GM06990 (cell line): ENCODE results near the gene DEFB132.

Experiments used
- DNase-seq: peaks from one replicate; pipeline ENCODE4 v3.0.0-alpha.2; 2011; ENCODE audit not compliant: insufficient read length; ENCODE audit errors: extremely low read depth
- H3K27me3 ChIP-seq: replicated peaks from 2 replicates; pipeline ENCODE4 v1.6.0; 2011; ENCODE audit warnings: low read length; ENCODE audit not compliant: control insufficient read depth, insufficient read depth
- H3K36me3 ChIP-seq: 2 replicates; pipeline ENCODE4 v1.5.1; 2011; ENCODE audit warnings: low read length; ENCODE audit not compliant: control insufficient read depth, insufficient read depth
- H3K4me3 ChIP-seq: replicated peaks from 2 replicates; pipeline ENCODE4 v1.5.1; 2011; ENCODE audit warnings: low read depth, mild to moderate bottlenecking, control low read depth, low read length
- TF ChIP-seq, protein P1 (sequence below): IDR thresholded peaks from 2 replicates; pipeline ENCODE4 v1.5.1; 2011; ENCODE audit warnings: low read length, control low read depth, mild to moderate bottlenecking, inconsistent platforms; ENCODE audit not compliant: insufficient read depth, poor library complexity, severe bottlenecking

Gene DEFB132

DNA sequence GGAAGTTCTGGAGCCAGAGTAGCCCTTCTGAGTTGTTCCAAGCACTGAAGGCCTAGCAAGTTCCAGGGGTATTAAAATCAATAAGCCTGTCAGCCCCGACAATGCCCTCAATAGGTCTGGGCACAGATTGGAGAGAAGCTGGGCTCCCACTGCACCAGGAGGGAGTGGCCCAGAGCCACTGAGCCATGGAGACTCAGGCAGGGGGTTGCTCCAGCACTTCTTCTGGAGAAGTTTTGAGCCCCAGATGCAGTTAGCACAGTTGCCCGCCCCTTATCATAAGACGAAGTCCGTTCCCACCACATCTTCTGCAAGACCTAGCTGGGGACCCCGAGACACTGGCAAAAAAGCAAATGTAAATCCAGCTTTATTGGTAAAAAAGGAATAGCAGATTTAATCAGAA lies 13.0 kb downstream of the DEFB132 start:
- no peak for DNase-seq
- TF ChIP-seq, protein P1, sequence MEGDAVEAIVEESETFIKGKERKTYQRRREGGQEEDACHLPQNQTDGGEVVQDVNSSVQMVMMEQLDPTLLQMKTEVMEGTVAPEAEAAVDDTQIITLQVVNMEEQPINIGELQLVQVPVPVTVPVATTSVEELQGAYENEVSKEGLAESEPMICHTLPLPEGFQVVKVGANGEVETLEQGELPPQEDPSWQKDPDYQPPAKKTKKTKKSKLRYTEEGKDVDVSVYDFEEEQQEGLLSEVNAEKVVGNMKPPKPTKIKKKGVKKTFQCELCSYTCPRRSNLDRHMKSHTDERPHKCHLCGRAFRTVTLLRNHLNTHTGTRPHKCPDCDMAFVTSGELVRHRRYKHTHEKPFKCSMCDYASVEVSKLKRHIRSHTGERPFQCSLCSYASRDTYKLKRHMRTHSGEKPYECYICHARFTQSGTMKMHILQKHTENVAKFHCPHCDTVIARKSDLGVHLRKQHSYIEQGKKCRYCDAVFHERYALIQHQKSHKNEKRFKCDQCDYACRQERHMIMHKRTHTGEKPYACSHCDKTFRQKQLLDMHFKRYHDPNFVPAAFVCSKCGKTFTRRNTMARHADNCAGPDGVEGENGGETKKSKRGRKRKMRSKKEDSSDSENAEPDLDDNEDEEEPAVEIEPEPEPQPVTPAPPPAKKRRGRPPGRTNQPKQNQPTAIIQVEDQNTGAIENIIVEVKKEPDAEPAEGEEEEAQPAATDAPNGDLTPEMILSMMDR, result no peak
- no peaks in the 10 kb centered on the region for H3K27me3 ChIP-seq
- no peaks in the 10 kb centered on the region for H3K36me3 ChIP-seq
- no peak overlapping the region for H3K4me3 ChIP-seq

DNA sequence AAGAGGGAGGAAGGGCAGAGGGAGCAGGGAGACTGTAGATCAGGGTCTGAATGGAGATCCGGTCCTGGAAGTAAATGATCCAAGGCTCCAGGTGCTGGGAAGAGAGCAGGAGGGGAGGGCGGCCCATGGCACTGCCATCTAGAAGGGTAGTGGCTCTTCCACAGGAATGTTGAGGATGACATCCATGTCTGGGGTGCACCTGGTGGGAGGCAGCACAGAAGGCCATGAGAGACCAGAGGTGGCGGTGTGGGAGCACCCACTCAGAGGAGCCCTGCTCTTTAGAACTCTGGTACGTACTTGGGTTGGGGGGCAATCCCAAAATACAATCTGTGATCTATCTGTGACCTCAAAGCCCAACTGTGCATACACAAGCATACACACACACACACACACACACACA lies 13.5 kb downstream of the DEFB132 start:
- H3K36me3 ChIP-seq, result no peaks in the 10 kb centered on the region
- TF ChIP-seq, protein P1, result no peak
- no peaks in the 10 kb centered on the region for H3K27me3 ChIP-seq
- no peak overlapping the region for H3K4me3 ChIP-seq
- no peak for DNase-seq

DNA sequence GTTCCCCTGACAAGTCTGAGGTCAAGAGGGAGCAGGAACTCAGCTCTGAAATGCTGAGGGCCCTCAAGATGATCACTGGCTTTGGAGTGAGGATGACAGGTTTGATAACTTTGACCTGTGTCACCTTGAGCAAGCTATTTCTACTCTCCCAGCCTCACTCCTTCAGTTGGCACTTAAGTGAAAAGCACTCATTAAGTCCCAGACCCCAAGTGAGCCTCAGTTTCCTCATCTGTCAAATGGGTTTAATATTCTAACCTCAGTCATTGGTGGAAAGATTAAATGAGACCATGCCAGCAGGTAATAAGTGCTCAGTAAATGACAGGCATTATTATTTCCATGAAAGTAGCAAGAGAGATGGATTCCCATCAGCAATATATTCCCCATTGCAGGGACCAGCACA lies 14.0 kb downstream of the DEFB132 start:
- DNase-seq, result no peak
- H3K36me3 ChIP-seq, result peaks cover 2% of the 10 kb centered on the region; the same call in 1 of the 2 replicates
- H3K27me3 ChIP-seq, result no peaks in the 10 kb centered on the region
- H3K4me3 ChIP-seq, result no peak overlapping the region
- TF ChIP-seq, protein P1, result no peak

DNA sequence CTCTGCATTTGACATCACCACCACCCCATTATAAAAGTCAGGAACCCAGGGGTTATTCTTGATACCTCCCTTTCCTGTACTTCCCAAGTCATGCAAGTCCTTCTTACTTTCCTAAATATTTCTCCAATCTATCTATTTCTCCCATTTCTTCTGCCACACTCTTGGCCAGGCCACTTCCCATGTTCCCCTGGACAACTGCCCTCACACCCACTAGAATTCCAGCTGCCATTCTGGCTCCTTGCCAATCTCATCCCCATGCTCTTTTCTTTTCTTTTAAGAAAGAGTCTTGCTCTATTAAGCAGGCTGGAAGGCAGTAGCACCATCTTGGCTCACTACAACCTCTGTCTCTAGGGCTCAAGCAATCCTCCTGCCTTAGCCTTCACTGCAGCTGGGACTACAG lies 15.2 kb downstream of the DEFB132 start:
- Histone ChIP-seq H3K36me3 (peaks cover 6% of the 10 kb centered on the region), H3K27me3 (no peaks in the 10 kb centered on the region), H3K4me3 (no peak overlapping the region)
- no peak for DNase-seq
- TF ChIP-seq, protein P1, result no peak

DNA sequence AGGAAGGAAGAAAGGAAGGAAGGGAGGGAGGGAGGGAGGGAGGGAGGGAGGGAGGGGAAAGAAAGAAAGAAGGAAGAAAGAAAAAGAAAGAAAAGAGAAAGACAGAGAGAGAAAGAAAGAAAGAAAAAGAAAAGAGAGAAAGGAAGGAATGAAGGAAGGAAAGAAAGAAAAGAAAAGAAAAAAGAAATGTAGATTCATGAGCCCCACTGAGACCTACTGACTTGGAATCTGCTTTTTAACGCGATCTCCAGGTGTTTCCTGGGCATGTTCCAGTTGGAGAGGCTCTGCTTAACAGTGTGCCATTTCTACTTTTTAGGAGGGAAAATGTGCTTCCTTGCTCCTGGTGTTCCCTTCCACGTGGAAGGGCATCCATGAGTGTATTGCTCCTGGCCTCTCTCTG lies 16.4 kb downstream of the DEFB132 start:
- no peak for DNase-seq
- TF ChIP-seq, protein P1, result no peak
- H3K4me3 ChIP-seq, result no peak overlapping the region
- peaks cover 6% of the 10 kb centered on the region for H3K36me3 ChIP-seq
- no peaks in the 10 kb centered on the region for H3K27me3 ChIP-seq

DNA sequence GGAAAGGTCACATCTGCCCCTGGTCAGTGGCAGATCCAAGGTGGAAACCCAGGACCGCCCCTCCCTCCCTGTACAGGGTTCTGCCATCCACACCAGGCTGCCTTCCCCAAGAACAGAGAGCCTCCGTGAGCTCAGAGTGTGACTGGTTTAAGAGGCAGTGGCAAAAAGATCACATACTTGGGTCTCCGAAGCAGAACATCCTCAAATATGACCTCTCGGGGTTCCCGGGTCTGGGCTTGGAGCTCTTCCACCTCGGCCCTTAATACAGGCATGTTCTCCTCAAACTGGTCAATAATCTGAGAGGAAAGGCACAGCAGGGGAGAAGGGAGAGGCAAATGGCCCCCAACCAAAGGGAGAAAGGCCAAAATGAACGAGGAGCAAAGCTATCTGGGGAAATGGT lies 18.3 kb downstream of the DEFB132 start:
- TF ChIP-seq, protein P1, result no peak
- Histone ChIP-seq H3K36me3 (peaks cover 6% of the 10 kb centered on the region), H3K4me3 (no peak overlapping the region), H3K27me3 (no peaks in the 10 kb centered on the region)
- DNase-seq, result no peak
